ENCODE results near the gene ALG1.
"Not testable (repeated sequence)": the region's sequence is repeated elsewhere in the genome, so short reads cannot be mapped to it uniquely, and the experiment has no call there.

The ALG1 gene

DNA sequence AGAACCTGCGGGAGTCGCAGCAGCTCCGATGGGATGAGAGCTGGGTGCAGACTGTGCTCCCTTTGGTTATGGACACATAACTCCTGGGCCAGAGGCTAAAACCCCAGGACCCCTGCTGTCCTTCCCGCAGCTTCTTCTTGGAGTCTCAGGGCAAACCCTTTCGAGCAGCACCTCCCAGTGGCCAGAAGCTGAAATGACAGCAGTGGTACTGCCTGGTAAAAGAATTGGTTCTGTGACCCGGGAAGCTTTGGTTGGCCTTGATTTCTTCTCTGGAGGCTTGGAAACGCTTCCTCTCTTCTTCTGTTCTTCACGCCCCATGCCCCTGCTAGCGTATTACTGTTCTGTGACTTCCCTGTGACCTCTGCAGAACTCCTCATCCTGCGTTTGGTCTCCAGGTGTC lies 13.2 kb downstream of the ALG1 start:
- TF ChIP-seq, protein P1, sequence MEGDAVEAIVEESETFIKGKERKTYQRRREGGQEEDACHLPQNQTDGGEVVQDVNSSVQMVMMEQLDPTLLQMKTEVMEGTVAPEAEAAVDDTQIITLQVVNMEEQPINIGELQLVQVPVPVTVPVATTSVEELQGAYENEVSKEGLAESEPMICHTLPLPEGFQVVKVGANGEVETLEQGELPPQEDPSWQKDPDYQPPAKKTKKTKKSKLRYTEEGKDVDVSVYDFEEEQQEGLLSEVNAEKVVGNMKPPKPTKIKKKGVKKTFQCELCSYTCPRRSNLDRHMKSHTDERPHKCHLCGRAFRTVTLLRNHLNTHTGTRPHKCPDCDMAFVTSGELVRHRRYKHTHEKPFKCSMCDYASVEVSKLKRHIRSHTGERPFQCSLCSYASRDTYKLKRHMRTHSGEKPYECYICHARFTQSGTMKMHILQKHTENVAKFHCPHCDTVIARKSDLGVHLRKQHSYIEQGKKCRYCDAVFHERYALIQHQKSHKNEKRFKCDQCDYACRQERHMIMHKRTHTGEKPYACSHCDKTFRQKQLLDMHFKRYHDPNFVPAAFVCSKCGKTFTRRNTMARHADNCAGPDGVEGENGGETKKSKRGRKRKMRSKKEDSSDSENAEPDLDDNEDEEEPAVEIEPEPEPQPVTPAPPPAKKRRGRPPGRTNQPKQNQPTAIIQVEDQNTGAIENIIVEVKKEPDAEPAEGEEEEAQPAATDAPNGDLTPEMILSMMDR (conservative IDR thresholded peaks at IDR 0.05), result peak; percentile 78
- H3K27ac ChIP-seq, result not testable (repeated sequence)

DNA sequence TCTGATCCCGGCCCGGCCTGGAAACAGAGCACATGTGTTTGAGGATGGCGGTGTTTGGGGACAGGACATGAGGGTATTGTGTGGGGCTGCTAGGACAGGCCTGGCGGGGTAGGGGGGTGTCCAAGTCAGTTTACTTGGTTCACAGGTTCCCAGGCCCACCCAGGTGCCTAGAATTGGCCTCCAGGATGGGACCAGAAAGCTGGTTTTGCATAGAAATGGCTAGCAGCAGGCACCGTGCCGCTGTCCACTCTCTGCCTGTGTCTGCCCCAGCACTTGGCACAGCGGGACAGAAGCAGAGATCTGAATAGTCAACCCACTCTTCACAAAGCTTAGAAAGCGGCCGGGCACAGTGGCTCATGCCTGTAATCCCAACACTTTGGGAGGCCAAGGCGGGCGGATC lies 14.1 kb downstream of the ALG1 start:
- not testable (repeated sequence) for H3K27ac ChIP-seq

DNA sequence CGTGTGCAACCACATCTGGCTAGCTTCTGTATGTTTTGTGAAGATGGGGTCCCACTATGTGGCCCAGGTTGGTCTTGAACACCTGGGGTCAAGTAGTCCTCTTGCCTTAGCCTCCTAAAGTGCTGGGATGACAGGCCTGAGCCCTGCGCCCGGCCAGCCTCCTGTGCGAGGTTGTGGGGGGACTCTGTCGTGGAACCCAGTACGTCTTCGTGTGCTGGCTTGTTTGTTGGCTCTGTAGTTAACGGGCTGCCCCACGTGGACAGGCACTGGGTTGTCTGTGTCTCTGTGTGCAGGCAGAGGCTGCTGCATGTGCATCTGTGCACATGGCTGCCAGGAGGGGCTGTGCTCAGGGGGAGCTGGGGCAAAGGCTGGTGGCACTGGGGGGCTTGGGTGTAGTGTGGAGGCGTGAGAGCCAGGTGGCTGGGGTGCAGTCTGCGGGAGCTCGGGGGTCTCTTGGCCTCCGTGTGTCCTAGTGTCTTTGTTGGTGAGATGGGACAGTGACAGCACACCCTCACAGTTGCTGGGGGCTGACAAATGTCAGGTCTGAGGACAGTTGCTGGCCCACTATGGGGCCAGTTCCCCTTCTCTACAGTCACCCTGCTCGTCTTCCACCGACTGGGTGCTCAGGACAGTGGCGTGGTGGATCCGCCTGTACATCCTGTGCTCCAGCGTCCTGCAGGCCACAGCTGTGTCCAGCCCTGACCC lies 16.6 kb downstream of the ALG1 start:
- H3K27ac ChIP-seq, result not testable (repeated sequence)

DNA sequence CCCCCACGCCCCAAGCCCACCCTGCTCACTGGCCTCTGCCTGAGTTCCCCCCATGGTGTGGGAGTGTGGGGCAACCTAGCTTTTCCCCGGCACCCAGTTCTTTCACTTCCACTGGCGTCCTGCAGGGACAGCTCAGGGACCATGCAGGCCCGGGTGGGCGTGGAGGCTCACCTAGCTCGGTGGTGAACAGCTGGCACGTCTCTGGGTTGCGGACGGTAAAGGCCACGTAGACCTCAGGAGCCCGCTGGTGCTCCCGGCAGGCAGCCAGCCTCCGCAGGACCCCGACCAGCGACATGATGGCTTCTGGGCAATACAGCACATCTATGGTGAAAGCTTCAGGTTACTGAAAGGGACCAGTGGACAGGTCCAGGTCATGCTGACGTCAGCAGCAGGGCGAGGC lies 17.3 kb downstream of the ALG1 start:
- not testable (repeated sequence) for H3K27ac ChIP-seq

DNA sequence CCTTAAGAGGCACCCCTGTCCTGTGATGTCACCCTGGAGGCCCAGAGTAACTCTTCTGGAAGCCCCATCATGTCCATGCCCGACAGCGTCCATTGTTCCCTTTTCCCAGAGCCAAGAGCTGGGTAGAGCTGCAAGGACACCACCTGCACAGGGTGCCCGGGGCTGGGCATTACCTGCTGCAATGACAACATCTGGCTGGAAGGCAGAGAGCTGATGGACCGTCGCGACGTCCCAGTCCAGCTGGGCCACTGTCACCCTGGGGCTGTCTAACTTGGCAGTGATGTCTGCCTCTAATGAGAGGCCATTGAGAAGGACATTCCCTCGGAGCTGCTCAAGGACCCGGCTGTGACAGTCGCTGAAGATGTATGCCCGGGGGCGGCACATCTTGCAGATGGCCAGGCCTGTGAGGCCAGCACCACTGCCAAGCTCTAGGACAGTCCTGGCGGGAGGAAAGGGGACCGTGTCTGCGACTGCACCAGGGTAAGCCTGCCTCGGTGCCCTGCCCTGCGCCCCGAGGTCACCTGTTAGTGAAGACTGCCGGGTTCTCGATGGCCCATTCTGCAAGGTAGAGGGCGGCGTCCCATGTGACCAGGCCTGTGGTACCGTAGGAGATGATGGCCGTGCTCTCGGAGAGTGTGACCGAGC lies 18.4 kb downstream of the ALG1 start:
- H3K27ac ChIP-seq, result not testable (repeated sequence)

DNA sequence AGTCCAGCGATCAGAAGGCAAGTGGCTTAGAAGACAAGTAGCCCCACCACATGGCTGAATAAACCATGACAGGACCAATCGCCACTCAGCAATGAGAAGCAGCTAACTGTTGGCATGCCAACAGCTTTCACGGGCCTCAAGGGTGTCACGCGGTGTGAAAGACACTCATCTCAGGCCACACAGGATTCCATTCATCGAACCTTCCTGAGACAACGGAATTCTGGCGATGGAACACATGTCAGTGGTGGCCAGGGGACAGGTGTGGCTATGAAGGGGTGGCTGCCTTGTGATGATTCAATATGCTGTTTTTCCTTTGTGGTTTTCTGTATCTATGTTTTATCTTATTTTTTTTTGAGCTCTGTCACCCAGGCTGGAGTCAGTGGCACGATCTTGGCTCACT lies 18.9 kb downstream of the ALG1 start:
- H3K27ac ChIP-seq, result not testable (repeated sequence)

DNA sequence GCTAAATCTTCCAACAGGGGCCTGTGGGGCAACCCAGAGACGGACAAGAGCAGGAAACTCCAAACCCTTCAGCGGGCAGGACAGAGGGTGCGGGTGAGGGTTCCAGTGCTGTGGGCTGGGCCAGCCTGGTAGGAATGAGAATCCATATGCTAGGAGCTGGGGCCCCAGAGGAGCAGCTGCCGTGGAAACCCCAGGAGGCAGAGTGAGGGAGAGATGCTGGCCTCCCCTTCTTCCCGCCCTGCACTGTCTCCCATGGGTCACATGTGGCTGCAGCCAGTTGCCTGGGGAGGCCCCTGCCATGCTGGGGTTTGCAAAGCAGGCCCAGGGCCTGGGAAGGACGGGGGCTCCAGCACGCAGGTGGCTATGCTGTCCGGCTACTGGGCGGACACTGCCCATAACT lies 21.4 kb downstream of the ALG1 start:
- H3K27ac ChIP-seq, result not testable (repeated sequence)

DNA sequence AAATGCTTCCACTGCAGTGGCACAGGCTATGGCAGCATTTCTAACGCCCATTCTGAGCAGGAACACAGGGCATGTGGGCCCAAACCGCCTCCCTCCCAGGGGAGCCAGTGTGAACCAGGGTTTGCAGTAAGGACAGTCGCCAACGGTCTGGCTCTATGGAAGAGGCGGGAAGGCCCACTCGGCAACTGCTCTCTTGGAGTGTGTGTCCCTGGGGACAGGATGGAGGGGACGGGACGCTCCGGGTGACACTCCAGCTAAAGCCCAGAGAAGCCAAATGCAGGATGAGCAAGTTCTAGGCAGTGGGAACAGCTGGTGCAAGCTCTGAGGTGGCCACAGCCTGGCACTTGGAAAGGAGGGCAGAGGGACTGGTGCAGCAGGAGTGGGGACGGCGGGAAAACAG lies 22.1 kb downstream of the ALG1 start:
- not testable (repeated sequence) for H3K27ac ChIP-seq

DNA sequence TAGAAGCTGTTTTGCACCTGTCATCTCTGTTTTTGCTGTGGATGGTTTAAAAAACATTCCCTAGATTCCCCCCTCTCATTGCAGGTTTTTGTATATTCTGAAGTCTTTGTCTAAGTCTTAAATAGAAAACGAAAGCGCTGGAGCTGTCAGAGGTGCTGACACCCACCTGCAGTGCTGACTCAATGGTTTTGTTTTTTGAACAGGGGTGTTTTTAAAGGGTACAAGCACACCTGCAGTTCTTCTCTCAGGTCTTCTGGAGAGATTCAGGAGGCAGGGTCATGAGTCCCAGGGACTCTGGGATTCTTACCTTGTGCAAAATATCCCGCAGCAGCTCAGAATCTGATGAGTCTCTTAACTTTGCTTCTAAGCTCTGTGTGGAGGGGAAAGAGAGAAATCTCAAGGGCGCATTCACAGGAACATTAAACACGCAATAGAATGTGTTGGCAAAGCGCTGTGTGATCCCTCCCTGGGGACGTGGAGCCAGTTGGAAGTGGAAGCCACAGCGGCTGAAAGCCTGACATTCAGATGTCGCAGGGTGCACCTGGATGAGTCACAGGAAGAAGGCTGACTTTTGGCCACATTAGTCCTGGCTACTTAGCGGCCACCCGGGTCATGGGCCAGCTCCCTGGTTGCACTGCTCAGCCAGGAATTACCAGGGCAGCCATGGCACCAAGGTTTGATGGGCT lies 23.6 kb downstream of the ALG1 start:
- not testable (repeated sequence) for H3K27ac ChIP-seq

DNA sequence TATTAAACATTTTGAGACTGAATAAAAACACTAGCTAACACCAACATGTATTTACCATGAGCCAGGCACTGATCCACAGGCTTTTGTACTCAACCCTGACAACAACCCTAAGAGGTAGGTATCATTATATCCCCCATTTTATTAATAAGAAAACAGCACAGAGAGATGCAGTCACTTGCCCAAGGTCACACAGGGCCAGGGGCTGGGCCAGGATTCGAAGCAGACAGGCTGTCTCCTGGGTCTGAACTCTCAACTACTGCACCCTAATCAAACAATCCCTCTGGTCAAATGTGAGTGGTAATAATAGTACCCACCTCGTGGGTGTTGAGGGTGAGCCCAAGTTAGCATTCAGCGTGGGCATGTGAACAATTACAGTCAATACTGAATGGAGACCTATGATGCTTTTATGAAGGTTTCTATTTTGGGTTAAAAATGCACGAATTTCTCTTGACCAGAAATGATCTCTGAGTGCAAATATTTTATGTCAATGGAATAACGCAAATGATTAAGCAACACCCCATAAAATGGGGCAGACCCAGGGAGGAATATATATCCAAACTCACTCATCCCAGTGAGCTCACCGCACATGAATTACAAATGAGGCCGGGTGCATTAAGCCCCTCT lies 24.9 kb downstream of the ALG1 start:
- H3K27ac ChIP-seq, result peak overlapping the region; percentile 69

DNA sequence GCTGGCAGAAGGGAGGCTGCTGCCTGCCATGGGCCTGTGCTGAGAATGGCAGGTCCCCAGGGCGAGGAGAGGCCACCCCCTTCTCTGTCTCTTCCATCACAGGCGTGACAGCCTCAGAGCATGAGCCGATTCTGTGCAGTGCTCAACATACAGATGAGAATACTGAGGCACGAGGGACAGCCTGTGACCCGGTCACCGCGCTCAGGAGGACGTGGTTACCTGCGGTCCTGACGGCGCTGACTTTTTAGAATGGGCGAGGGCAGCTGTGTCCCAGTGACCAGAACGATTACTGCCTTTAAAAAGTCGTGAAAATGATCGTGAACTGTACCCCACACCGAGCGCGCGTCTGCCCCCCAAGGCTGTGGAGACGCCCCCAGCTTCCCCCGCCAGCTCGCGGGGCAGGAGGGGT lies 25.4 kb downstream of the ALG1 start:
- peak overlapping the region; percentile 69 for H3K27ac ChIP-seq

DNA sequence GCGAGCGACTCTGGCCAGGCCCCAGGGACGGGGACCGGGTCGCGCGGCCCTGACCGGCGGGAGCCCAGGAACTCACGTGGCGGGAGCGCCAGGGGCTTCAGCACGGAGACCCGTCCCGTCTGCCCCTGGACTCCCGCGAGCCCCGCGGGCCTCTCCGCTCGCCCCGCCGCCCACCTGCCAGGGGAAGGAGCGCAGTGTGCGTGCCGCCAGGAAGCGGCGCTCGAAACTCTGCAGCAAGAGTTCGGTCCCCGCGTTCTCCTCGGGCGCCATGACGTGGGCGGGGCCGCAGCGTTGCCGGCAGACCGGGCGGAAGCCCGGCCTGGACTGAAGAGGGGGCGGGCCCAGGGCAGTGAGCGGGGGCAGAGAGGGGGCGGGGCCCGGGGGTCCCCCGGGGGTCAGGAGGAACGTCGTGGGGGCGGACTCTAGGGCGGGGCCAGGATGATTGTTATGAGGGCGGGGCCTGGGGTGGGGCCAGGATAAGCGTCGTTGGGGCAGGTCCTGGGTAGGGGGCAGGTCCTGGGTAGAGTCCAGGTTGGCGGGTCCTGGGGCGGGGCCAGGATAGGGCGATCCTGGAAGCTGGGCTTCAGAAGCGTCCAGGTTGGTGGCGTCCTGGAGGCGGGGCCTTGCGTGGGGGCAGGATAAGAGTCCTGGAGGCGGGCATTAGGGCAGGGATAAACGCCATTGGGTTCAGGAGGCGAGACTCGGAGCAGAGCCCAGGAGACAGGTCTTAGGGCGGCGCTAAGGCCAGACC lies 26.0 kb downstream of the ALG1 start, which contains the start of gene EEF2KMT:
EEF2KMT (minus strand) TSS at position 326 of the 751 bp plus-strand sequence; CDS start at position 270, 56 bp downstream.
- H3K27ac ChIP-seq, result peak within 1 kb of the TSS; percentile 78

DNA sequence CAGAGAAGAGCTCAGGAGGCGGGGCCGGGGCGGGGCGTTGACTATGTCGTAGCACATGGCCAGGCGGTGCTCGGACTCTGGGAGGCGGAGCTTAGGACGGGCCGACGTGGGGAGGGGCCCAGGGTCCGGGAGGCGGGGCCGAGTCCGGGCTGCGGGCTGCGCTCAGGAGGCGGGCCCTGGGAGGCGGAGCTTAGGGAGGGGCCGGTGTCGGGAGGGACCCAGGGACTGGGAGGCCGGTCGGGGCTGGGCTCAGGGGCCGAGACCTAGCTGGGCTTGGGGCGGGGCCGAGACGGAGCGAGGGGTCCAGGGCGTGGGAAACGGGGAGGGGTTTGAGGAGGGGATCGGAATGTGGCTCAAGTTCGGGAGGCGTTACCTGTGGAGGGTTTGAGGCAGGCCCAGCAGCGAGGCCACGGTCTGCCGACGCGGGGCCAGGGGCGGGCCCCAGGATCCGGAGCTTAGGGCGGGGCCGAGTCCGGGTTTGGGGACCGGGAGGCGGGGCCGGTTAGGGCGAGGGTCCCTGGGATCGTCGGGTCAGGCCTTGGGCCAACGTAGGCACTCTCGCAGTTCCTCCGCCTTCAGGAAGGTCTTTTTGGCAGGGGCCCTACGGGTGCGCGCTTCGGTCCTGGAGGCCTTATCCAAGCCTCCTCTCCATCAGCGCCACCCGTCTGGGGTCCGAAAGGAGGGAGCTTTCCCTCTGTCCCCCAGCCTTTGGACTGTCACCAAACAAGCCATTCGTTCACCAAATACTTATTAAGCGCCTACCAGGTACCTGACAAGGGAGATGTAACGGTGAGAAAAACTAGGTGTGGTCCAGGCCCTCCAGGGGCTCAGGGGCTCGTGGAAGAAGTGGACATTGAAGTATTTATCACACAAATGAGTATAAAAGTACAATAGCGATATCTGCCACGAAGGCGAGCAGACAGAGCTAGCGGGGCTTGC lies 26.8 kb downstream of the ALG1 start:
- peak overlapping the region; percentile 78 for H3K27ac ChIP-seq

DNA sequence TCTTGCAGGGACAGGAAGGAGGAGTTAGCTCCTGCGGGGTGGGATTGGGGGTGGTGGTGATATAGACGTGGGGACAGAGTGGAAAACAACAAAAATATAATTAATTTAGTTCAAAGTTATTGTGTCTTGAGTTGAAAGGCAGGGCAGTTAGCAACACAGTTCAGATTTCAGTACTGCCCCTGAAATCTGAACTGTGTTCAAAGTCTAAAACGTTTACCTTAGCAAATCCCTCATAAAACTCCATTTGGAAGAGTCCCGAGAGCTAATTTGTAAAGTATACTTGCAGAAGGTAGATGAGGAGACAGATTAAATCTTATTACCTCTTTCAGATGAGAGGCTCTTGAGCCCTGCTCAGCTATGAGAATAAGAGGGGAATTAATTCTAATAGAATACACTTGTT lies 27.5 kb downstream of the ALG1 start:
- peak overlapping the region; percentile 78 for H3K27ac ChIP-seq

DNA sequence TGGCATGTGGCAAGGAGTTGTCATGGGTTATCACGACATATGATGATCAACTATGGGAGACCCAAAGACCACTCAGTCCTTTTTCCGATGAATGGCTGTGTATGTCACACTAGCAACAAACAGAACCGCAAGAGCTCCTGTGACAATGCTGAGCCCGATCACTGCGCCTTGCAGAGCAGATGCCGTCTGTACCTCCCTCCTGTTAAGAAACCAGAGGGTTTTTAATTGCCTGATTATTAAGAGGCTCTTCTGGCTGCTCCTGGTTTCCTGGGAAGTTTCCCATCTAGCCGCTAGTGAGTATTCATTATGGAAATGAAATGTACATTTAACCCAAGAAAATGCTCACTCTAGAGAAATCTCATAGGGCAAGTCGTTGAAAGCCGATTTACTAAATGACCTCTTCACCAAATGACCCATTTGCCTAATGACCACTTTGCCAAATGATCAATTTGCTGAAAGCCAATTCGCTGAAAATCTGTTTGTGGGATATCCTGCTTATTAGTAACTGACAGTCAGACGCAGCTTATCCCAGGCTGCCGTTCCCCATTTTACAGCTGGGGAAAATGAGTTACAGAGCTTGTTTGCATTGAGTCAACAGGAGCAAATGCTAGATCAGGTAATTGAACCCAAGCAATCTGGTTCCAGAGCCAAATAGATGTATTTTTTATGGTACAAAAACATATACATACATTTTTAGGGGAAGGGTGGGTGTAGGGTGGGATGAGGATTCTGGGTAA lies 31.8 kb downstream of the ALG1 start:
- not testable (repeated sequence) for H3K27ac ChIP-seq

DNA sequence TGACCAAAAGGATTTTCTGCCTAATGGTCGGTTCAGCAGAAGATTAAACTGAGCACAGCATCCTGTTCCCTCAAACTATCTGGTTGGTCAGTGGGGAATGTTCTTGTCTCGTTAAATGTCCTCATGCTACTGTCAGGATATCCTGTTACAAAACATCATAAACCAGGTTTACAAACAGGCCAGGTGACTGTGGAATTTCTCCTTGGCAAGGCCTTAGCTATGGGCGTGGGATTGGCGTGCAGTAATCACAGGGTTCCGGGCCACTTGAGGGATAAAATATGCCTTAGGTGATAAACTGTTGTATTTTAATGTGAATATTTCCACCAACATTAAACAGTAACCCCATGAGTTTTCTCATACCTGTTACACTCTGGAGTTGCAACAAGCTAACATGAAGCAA lies 33.4 kb downstream of the ALG1 start:
- not testable (repeated sequence) for H3K27ac ChIP-seq
